Measurements from ENCODE around the gene FREM1.

FREM1 gene

GRCh38 chr9:14912859-14913258, 2.6 kb upstream of the FREM1 start:
- DNase-seq (ENCODE audit: low spot score), result no peak

- no peak for DNase-seq (ENCODE audit: low spot score)
Measured at GRCh38 chr9:14911046-14911445, 818 bp upstream of the FREM1 start.

- no peak for DNase-seq (ENCODE audit: low spot score)
Measured at GRCh38 chr9:14909601-14909960, 647 bp downstream of the FREM1 start.

GRCh38 chr9:14909181-14909580, 1.0 kb downstream of the FREM1 start:
- DNase-seq (ENCODE audit: low spot score), result no peak

- DNase-seq (ENCODE audit: low spot score), result no peak
Measured at GRCh38 chr9:14908295-14909180, 1.7 kb downstream of the FREM1 start.

GRCh38 chr9:14907696-14908095, 2.5 kb downstream of the FREM1 start:
- no peak for DNase-seq (ENCODE audit: low spot score)

- no peak for DNase-seq (ENCODE audit: low spot score)
Measured at GRCh38 chr9:14907360-14907685, 2.9 kb downstream of the FREM1 start.

GRCh38 chr9:14906644-14907359, 3.4 kb downstream of the FREM1 start:
- no peak for DNase-seq (ENCODE audit: low spot score)

- DNase-seq (ENCODE audit: low spot score), result no peak
Measured at GRCh38 chr9:14906000-14906399, 4.2 kb downstream of the FREM1 start.

- DNase-seq (ENCODE audit: low spot score), result no peak
Measured at GRCh38 chr9:14903040-14903439, 7.2 kb downstream of the FREM1 start.

GRCh38 chr9:14902561-14902960, 7.7 kb downstream of the FREM1 start:
- no peak for DNase-seq (ENCODE audit: low spot score)

GRCh38 chr9:14899815-14900193, 10.4 kb downstream of the FREM1 start:
- no peak for DNase-seq (ENCODE audit: low spot score)

- no peak for DNase-seq (ENCODE audit: low spot score)
Measured at GRCh38 chr9:14899042-14899814, 11.0 kb downstream of the FREM1 start.

GRCh38 chr9:14895806-14896205, 14.4 kb downstream of the FREM1 start:
- no peak for DNase-seq (ENCODE audit: low spot score)

GRCh38 chr9:14893280-14893679, 16.9 kb downstream of the FREM1 start:
- DNase-seq (ENCODE audit: low spot score), result no peak

GRCh38 chr9:14891332-14891731, 18.9 kb downstream of the FREM1 start:
- DNase-seq (ENCODE audit: low spot score), result no peak

GRCh38 chr9:14889451-14889850, 20.8 kb downstream of the FREM1 start:
- no peak for DNase-seq (ENCODE audit: low spot score)

GRCh38 chr9:14888875-14889274, 21.4 kb downstream of the FREM1 start:
- no peak for DNase-seq (ENCODE audit: low spot score)

GRCh38 chr9:14888272-14888671, 22.0 kb downstream of the FREM1 start:
- no peak for DNase-seq (ENCODE audit: low spot score)

GRCh38 chr9:14887149-14887548, 23.1 kb downstream of the FREM1 start:
- DNase-seq (ENCODE audit: low spot score), result no peak

GRCh38 chr9:14883310-14883944, 26.8 kb downstream of the FREM1 start:
- no peak for DNase-seq (ENCODE audit: low spot score)

GRCh38 chr9:14882090-14882489, 28.1 kb downstream of the FREM1 start:
- no peak for DNase-seq (ENCODE audit: low spot score)

Measured in SW480 (cell line).